ENCODE data around the gene LUZP2.

DNA sequence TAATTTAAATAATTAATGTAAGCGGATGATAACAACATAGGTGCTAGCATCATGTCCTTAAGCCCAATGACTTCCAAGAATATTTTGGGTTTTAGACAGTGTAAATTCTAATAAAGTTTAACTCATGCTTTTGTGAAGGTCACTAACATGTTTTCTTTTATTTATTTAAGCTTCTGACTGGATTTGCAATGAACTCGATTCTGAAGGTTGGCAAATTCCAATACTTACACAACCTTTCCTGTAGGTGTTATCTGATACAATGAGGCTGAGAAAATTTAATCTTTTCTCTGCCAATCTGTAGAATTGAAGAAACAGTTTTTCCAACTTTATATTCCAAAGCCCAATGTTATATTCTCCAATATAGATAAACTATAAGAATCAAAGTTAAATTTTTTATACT, 311.3 kb downstream of the LUZP2 start:
- TF ChIP-seq, protein P1, sequence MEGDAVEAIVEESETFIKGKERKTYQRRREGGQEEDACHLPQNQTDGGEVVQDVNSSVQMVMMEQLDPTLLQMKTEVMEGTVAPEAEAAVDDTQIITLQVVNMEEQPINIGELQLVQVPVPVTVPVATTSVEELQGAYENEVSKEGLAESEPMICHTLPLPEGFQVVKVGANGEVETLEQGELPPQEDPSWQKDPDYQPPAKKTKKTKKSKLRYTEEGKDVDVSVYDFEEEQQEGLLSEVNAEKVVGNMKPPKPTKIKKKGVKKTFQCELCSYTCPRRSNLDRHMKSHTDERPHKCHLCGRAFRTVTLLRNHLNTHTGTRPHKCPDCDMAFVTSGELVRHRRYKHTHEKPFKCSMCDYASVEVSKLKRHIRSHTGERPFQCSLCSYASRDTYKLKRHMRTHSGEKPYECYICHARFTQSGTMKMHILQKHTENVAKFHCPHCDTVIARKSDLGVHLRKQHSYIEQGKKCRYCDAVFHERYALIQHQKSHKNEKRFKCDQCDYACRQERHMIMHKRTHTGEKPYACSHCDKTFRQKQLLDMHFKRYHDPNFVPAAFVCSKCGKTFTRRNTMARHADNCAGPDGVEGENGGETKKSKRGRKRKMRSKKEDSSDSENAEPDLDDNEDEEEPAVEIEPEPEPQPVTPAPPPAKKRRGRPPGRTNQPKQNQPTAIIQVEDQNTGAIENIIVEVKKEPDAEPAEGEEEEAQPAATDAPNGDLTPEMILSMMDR (IDR thresholded peaks at IDR 0.05; ENCODE audit: insufficient read depth, low read length, poor library complexity, severe bottlenecking): no peak
- no peak for TF ChIP-seq EZH2phosphoT487 (conservative IDR thresholded peaks at IDR 0.05; ENCODE audit: low read length)
